ENCODE data around the gene CHTOP. TPM values are rescaled to one million over a fixed set of nuclear protein-coding genes. Genes with fewer than 3 reads are reported as not detected.

The CHTOP gene
- total and polyA plus RNA-seq, 2 experiments from 2014 or later, result 73.4 to 97.8 TPM

DNA sequence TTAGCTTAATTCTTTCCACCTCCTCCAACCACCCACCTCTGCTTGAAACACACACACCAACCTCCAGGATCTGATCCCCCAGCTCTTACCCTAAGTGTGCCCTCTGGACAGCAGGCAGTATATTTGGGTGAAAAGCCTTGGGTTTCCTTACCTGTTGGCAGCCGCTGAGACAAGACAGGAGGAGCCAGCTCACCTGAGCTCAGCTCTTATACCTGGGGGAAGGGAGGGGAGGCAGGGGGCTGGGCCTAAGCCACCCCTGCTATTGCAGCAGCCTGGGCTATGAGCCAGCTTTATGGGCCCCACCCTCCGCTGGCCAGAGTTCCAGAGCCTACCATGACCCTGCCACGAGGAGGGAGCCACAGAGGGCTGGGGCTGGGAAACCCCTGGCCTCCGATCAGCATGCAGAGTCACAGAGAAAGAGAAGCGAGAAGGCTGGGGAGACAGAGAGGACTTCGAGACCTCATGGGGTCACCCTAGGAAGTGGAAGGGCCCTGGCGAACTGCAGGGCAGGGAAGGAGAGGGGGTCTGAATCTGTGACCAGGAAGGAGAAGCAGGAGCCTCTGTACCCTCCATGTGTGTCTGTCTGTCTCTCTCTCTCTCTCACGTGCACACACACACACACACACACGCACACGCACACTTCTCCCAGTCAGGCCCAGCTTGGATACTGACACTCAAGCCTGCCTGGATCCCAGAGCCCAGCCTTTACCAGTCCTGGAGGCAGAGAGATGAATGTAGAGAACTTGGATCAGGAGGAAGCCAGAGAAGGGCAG lies 17.5 kb upstream of the CHTOP start, which contains the start of gene S100A14:
Gene S100A14, minus strand, starts transcription at position 182 of the 773 bp plus-strand sequence. CDS start 467 bp downstream, outside the sequence.
- Mint-ChIP-seq H3K36me3 (ENCODE audit: low read depth) (peaks cover 11% of the 10 kb centered on the region), H3K9me3 (no peaks in the 10 kb centered on the region), H3K27me3 (ENCODE audit: insufficient read depth, low read depth, poor library complexity) (peaks cover 14% of the 10 kb centered on the region), H3K4me1 (peaks cover 35% of the 10 kb centered on the region), H3K4me3 (no peak within 1 kb of the TSS), H3K27ac (no peak within 1 kb of the TSS; the same call in 1 of the 2 replicates)
- Histone ChIP-seq H2AFZ (peak within 1 kb of the TSS; percentile 74; the same call in 1 of the 2 replicates), H3K27me3 (ENCODE audit: insufficient read depth) (no peaks in the 10 kb centered on the region), H3K4me1 (ENCODE audit: insufficient read depth) (peaks cover 10% of the 10 kb centered on the region; the same call in 1 of the 2 replicates), H3K4me3 (no peak within 1 kb of the TSS), H3K9me2 (ENCODE audit: insufficient read depth) (no peaks in the 10 kb centered on the region), H3K79me2 (replicated peaks; ENCODE audit: insufficient read depth) (no peaks in the 10 kb centered on the region), H3K4me2 (no peak within 1 kb of the TSS), H3F3A (replicated peaks; ENCODE audit: low read depth) (no peaks in the 10 kb centered on the region), H4K20me1 (replicated peaks; ENCODE audit: insufficient read depth) (no peaks in the 10 kb centered on the region), H3K27ac (ENCODE audit: low read depth) (no peak within 1 kb of the TSS), H3K36me3 (ENCODE audit: insufficient read depth) (no peaks in the 10 kb centered on the region)
- DNase-seq (ENCODE audit: low spot score), result no peak
- ATAC-seq, result peak; percentile 12
- no peak for TF ChIP-seq STAT1 (IDR thresholded peaks at IDR 0.05; ENCODE audit: unreplicated experiment)
- no peak for TF ChIP-seq ZNF331 (CRISPR knock-in tag; IDR thresholded peaks at IDR 0.05; ENCODE audit: low read depth)
- TF ChIP-seq JUNB (IDR thresholded peaks at IDR 0.05; ENCODE audit: unreplicated experiment), result no peak
- TF ChIP-seq, protein P1, sequence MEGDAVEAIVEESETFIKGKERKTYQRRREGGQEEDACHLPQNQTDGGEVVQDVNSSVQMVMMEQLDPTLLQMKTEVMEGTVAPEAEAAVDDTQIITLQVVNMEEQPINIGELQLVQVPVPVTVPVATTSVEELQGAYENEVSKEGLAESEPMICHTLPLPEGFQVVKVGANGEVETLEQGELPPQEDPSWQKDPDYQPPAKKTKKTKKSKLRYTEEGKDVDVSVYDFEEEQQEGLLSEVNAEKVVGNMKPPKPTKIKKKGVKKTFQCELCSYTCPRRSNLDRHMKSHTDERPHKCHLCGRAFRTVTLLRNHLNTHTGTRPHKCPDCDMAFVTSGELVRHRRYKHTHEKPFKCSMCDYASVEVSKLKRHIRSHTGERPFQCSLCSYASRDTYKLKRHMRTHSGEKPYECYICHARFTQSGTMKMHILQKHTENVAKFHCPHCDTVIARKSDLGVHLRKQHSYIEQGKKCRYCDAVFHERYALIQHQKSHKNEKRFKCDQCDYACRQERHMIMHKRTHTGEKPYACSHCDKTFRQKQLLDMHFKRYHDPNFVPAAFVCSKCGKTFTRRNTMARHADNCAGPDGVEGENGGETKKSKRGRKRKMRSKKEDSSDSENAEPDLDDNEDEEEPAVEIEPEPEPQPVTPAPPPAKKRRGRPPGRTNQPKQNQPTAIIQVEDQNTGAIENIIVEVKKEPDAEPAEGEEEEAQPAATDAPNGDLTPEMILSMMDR (conservative IDR thresholded peaks at IDR 0.05; ENCODE audit: low read depth in 2 of 2), result no peak
- TF ChIP-seq NANOG (IDR thresholded peaks at IDR 0.05; ENCODE audit: borderline replicate concordance), result no peak
- TF ChIP-seq POLR2AphosphoS5 (IDR thresholded peaks at IDR 0.05; ENCODE audit: low read depth), result no peak
- TF ChIP-seq ZNF114 (CRISPR knock-in tag; IDR thresholded peaks at IDR 0.05), result no peak
- no peak for TF ChIP-seq CREB1 (CRISPR knock-in tag; IDR thresholded peaks at IDR 0.05; ENCODE audit: low read depth)

DNA sequence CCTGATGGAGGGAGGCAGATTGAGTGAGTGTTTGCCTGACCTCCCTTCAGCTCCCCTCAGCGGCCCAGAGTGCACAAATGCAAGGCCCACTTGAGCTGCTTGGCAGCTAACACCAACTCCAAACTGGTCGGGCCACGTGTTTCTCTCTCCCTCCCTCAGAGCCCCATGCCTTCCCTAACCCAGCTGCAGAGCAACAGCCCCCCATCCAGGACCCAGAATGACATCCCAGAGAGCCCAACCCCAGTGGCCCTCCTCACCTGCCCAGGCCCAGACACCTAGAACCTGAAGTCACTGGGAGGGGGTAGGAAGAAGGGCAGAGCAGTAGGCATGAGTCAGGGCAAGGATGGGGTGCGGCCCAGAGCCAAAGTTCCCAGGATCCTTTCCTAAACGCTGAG lies 17.0 kb upstream of the CHTOP start:
- H3K27ac Mint-ChIP-seq, result no peak overlapping the region
- Histone ChIP-seq H2AFZ (peak overlapping the region; percentile 74; the same call in 1 of the 2 replicates), H4K20me1 (replicated peaks; ENCODE audit: insufficient read depth) (no peaks in the 10 kb centered on the region), H3K9me2 (ENCODE audit: insufficient read depth) (no peaks in the 10 kb centered on the region), H3K27me3 (ENCODE audit: insufficient read depth) (no peaks in the 10 kb centered on the region), H3K4me1 (ENCODE audit: insufficient read depth) (peaks cover 10% of the 10 kb centered on the region; the same call in 1 of the 2 replicates), H3K4me3 (no peak overlapping the region), H3K79me2 (replicated peaks; ENCODE audit: insufficient read depth) (no peaks in the 10 kb centered on the region), H3K27ac (ENCODE audit: low read depth) (no peak overlapping the region), H3F3A (replicated peaks; ENCODE audit: low read depth) (no peaks in the 10 kb centered on the region), H3K36me3 (ENCODE audit: insufficient read depth) (no peaks in the 10 kb centered on the region), H3K4me2 (no peak overlapping the region)
- no peak overlapping the region for H3K4me3 Mint-ChIP-seq
- H3K9me3 Mint-ChIP-seq, result no peaks in the 10 kb centered on the region
- peaks cover 30% of the 10 kb centered on the region for H3K4me1 Mint-ChIP-seq
- peaks cover 14% of the 10 kb centered on the region for H3K27me3 Mint-ChIP-seq (ENCODE audit: insufficient read depth, low read depth, poor library complexity)
- no peak for ATAC-seq
- no peak for DNase-seq (ENCODE audit: low spot score)
- TF ChIP-seq ZNF114 (CRISPR knock-in tag; IDR thresholded peaks at IDR 0.05) (no peak), POLR2AphosphoS5 (IDR thresholded peaks at IDR 0.05; ENCODE audit: low read depth) (no peak), ZNF331 (CRISPR knock-in tag; IDR thresholded peaks at IDR 0.05; ENCODE audit: low read depth) (no peak)
- H3K36me3 Mint-ChIP-seq (ENCODE audit: low read depth), result peaks cover 11% of the 10 kb centered on the region
